Mesenteric fat pad (tissue), 1 donor: ENCODE data around the gene C11orf58. TPM values are rescaled to one million over a fixed set of nuclear protein-coding genes. Genes with fewer than 3 reads are reported as not detected.
A peak's percentile ranks its signal among the peaks of the same experiment; 100 is the strongest.

ENCODE experiments used
- DNase-seq: peaks from one replicate; pipeline ENCODE4 v3.0.0-alpha.2; 2020; ENCODE audit warnings: low spot score
- total RNA-seq: library from RNA; stranded (reverse); fragmentation: NEBNext Ultra II Directional; extraction: Animal tissue kit (Norgen Biotek cat#: 25700); gene quantifications from one replicate; pipeline ENCODE4 v1.2.1, GENCODE V29; 2021
- donor health status: DM: yes; HTN: yes; CAD: no.

C11orf58 gene
- total RNA-seq, 1 donor from 2014 or later: 93.9 TPM

- DNase-seq: peak; percentile 86
Measured at GRCh38 chr11:16783321-16783801, 44.9 kb downstream of the C11orf58 start.

GRCh38 chr11:16784097-16784496, 45.6 kb downstream of the C11orf58 start:
- DNase-seq: peak; percentile 53

- no peak for DNase-seq
Measured at GRCh38 chr11:16784666-16785065, 46.2 kb downstream of the C11orf58 start.

GRCh38 chr11:16785520-16786128, 47.2 kb downstream of the C11orf58 start:
- peak; percentile 71 for DNase-seq

GRCh38 chr11:16786131-16786530, 47.7 kb downstream of the C11orf58 start:
- DNase-seq: peak; percentile 37

GRCh38 chr11:16787035-16787742, 48.7 kb downstream of the C11orf58 start:
- no peak for DNase-seq

GRCh38 chr11:16788141-16789062, 50.0 kb downstream of the C11orf58 start:
- no peak for DNase-seq

GRCh38 chr11:16789063-16789420, 50.6 kb downstream of the C11orf58 start:
- no peak for DNase-seq

- DNase-seq: no peak
Measured at GRCh38 chr11:16789560-16790485, 51.4 kb downstream of the C11orf58 start.

GRCh38 chr11:16790486-16791190, 52.2 kb downstream of the C11orf58 start:
- DNase-seq: no peak

- no peak for DNase-seq
Measured at GRCh38 chr11:16791191-16791961, 52.9 kb downstream of the C11orf58 start.

- DNase-seq: no peak
Measured at GRCh38 chr11:16792426-16792825, 54.0 kb downstream of the C11orf58 start.

GRCh38 chr11:16793009-16793408, 54.6 kb downstream of the C11orf58 start:
- DNase-seq: no peak

GRCh38 chr11:16793511-16793910, 55.1 kb downstream of the C11orf58 start:
- DNase-seq: no peak

GRCh38 chr11:16794047-16794818, 55.8 kb downstream of the C11orf58 start:
- DNase-seq: no peak

GRCh38 chr11:16795146-16795545, 56.7 kb downstream of the C11orf58 start:
- no peak for DNase-seq

GRCh38 chr11:16796311-16796710, 57.9 kb downstream of the C11orf58 start:
- no peak for DNase-seq

GRCh38 chr11:16797776-16798175, 59.3 kb downstream of the C11orf58 start:
- no peak for DNase-seq
